GM23338 (cell line): ENCODE results near the gene SNAP25. TPM values are rescaled to one million over a fixed set of nuclear protein-coding genes. Genes with fewer than 3 reads are reported as not detected.

Source experiments
- ATAC-seq: fragments of 200-7000 bp; cut with Tn5 transposase; 3 replicates; pipeline ENCODE4 v1.9.1; 2020
- DNase-seq: peaks from one replicate; pipeline ENCODE4 v3.0.0-alpha.2; 2015; ENCODE audit warnings: low spot score
- H2AFZ ChIP-seq: fragments of 200-600 bp; sonication (generic); 2 replicates; pipeline ENCODE4 v1.8.0; 2016; ENCODE audit warnings: antibody characterized with exemption, mild to moderate bottlenecking, moderate library complexity
- H3F3A ChIP-seq: fragments of 200-600 bp; sonication (generic); replicated peaks from 2 replicates; pipeline ENCODE4 v1.8.0; 2017; ENCODE audit warnings: antibody characterized with exemption, mixed run types, low read depth
- H3K27ac ChIP-seq: fragments of 200-600 bp; sonication (generic); 2 replicates; pipeline ENCODE4 v1.6.1; 2016; ENCODE audit warnings: low read depth
- H3K27me3 ChIP-seq: fragments of 200-600 bp; sonication (generic); 2 replicates; pipeline ENCODE4 v1.8.0; 2016; ENCODE audit warnings: mild to moderate bottlenecking, mixed run types, moderate library complexity; ENCODE audit not compliant: insufficient read depth
- H3K36me3 ChIP-seq: fragments of 200-600 bp; sonication (generic); 2 replicates; pipeline ENCODE4 v1.8.0; 2016; ENCODE audit warnings: mild to moderate bottlenecking; ENCODE audit not compliant: insufficient read depth
- H3K4me1 ChIP-seq: fragments of 200-600 bp; sonication (generic); 2 replicates; pipeline ENCODE4 v1.8.0; 2016; ENCODE audit warnings: mild to moderate bottlenecking, moderate library complexity; ENCODE audit not compliant: insufficient read depth
- H3K4me2 ChIP-seq: fragments of 200-600 bp; sonication (generic); 2 replicates; pipeline ENCODE4 v1.7.1; 2017; ENCODE audit warnings: mixed run types
- H3K4me3 ChIP-seq: fragments of 200-600 bp; sonication (generic); 2 replicates; pipeline ENCODE4 v1.6.1; 2016; ENCODE audit warnings: mixed run types
- H3K79me2 ChIP-seq: fragments of 200-600 bp; sonication (generic); replicated peaks from 2 replicates; pipeline ENCODE4 v1.8.0; 2017; ENCODE audit warnings: mild to moderate bottlenecking; ENCODE audit not compliant: insufficient read depth
- H3K9me2 ChIP-seq: fragments of 200-600 bp; sonication (generic); 2 replicates; pipeline ENCODE4 v1.8.0; 2017; ENCODE audit not compliant: insufficient read depth
- H4K20me1 ChIP-seq: fragments of 200-600 bp; sonication (generic); replicated peaks from 2 replicates; pipeline ENCODE4 v1.8.0; 2017; ENCODE audit warnings: mild to moderate bottlenecking; ENCODE audit not compliant: insufficient read depth
- H3K27ac Mint-ChIP-seq: 2 replicates; pipeline ENCODE4 v1.8.0; 2020; ENCODE audit warnings: inconsistent platforms, mild to moderate bottlenecking, moderate library complexity, mixed read lengths
- H3K27me3 Mint-ChIP-seq: 3 replicates; pipeline ENCODE4 v1.8.0; 2022; ENCODE audit warnings: low read depth, mild to moderate bottlenecking, moderate library complexity, mixed read lengths, inconsistent platforms; ENCODE audit not compliant: insufficient read depth, poor library complexity
- H3K36me3 Mint-ChIP-seq: 3 replicates; pipeline ENCODE4 v1.8.0; 2021; ENCODE audit warnings: low read depth, mild to moderate bottlenecking, inconsistent platforms, moderate library complexity, mixed read lengths
- H3K4me1 Mint-ChIP-seq: 3 replicates; pipeline ENCODE4 v1.8.0; 2020; ENCODE audit warnings: mild to moderate bottlenecking, inconsistent platforms, mixed read lengths
- H3K4me3 Mint-ChIP-seq: 3 replicates; pipeline ENCODE4 v1.8.0; 2021; ENCODE audit warnings: moderate library complexity, mild to moderate bottlenecking, inconsistent platforms, mixed read lengths
- H3K9me3 Mint-ChIP-seq: 3 replicates; pipeline ENCODE4 v1.8.0; 2020; ENCODE audit warnings: moderate library complexity, mild to moderate bottlenecking, inconsistent platforms, mixed read lengths
- CREB1 ChIP-seq: fragments of 250-450 bp; sonication (Bioruptor Pico); IDR thresholded peaks from 2 replicates; pipeline ENCODE4 v1.5.0; 2020; ENCODE audit warnings: low read depth, mild to moderate bottlenecking, moderate library complexity
- CTCF ChIP-seq, 2 experiments: fragments of 200-600 bp in 1 of 2; sonication (generic) in 1 of 2; conservative IDR thresholded peaks; 2 replicates each; pipeline versions ENCODE4 v1.5.1 to v1.6.1; 2016 to 2017; ENCODE audit warnings: antibody characterized with exemption in 2 of 2, low read depth in 2 of 2, mild to moderate bottlenecking in 2 of 2, moderate library complexity in 1 of 2
- ETS1 ChIP-seq: IDR thresholded peaks from 2 replicates; pipeline ENCODE4 v1.6.1; 2016; ENCODE audit warnings: antibody characterized with exemption
- EZH2 ChIP-seq: fragments of 200-600 bp; sonication (generic); IDR thresholded peaks from one replicate; pipeline ENCODE4 v1.8.0; 2017; ENCODE audit warnings: antibody characterized with exemption, mild to moderate bottlenecking, low read depth; ENCODE audit not compliant: unreplicated experiment
- EZH2phosphoT487 ChIP-seq: fragments of 200-600 bp; sonication (generic); IDR thresholded peaks from one replicate; pipeline ENCODE4 v1.8.1; 2018; ENCODE audit warnings: antibody characterized with exemption; ENCODE audit not compliant: unreplicated experiment
- JUNB ChIP-seq: IDR thresholded peaks from one replicate; pipeline ENCODE4 v1.6.1; 2016; ENCODE audit warnings: antibody characterized with exemption; ENCODE audit not compliant: unreplicated experiment
- NANOG ChIP-seq: IDR thresholded peaks from 2 replicates; pipeline ENCODE4 v1.6.1; 2016; ENCODE audit warnings: antibody characterized with exemption, borderline replicate concordance
- POLR2AphosphoS5 ChIP-seq: IDR thresholded peaks from 2 replicates; pipeline ENCODE4 v1.6.1; 2016; ENCODE audit warnings: antibody characterized with exemption, low read depth
- REST ChIP-seq: IDR thresholded peaks from one replicate; pipeline ENCODE4 v1.6.1; 2018; ENCODE audit warnings: antibody characterized with exemption; ENCODE audit not compliant: unreplicated experiment
- STAT1 ChIP-seq: IDR thresholded peaks from one replicate; pipeline ENCODE4 v1.6.1; 2016; ENCODE audit warnings: antibody characterized with exemption; ENCODE audit not compliant: unreplicated experiment
- ZNF114 ChIP-seq: fragments of 250-450 bp; sonication (Bioruptor Pico); IDR thresholded peaks from 2 replicates; pipeline ENCODE4 v1.5.0; 2020; ENCODE audit warnings: mild to moderate bottlenecking, moderate library complexity
- ZNF331 ChIP-seq: fragments of 250-450 bp; sonication (Bioruptor Pico); IDR thresholded peaks from 2 replicates; pipeline ENCODE4 v1.5.0; 2020; ENCODE audit warnings: low read depth, mild to moderate bottlenecking, moderate library complexity
- ZNF462 ChIP-seq: fragments of 250-450 bp; sonication (Bioruptor Pico); IDR thresholded peaks from 2 replicates; pipeline ENCODE4 v1.5.0; 2020; ENCODE audit warnings: mild to moderate bottlenecking, moderate library complexity
- polyA plus RNA-seq: library from polyadenylated mRNA; unstranded; fragments of >200 nt; fragmentation: Nextera tagmentation; extraction: Ambion mirVana; gene quantifications from 2 replicates; pipeline ENCODE4 v1.2.1, GENCODE V29; 2016
- total RNA-seq: library from RNA; depleted of rRNA; stranded (reverse); fragments of >200 nt; shearing (Covaris generic); gene quantifications from 2 replicates; pipeline ENCODE4 v1.2.3, GENCODE V29; 2014

SNAP25 gene
- total and polyA plus RNA-seq, 2 experiments from 2014 or later: 0.82 to 1.3 TPM

DNA sequence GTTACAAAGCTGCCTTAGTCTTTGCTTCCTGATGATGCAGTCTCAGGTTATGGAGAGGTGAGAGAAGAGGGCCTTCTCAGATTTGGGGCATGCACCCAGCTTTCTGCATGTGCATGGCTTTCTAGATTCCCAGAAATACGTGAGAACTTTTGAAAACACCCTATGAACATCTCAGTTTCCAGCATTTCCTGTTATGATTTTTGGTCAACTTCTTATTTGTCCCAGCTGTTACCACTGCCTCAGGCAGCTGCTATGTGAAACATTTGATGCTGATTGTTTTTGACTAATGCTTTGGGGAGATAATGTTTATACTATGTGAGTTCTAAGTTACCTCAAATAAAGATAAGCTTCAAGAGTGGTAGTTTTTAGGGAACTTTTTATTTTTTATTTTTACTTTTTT is 9.5 kb upstream of the SNAP25 start:
- no peaks in the 10 kb centered on the region for H3K36me3 Mint-ChIP-seq
- no peak overlapping the region for H3K4me3 ChIP-seq
- DNase-seq: no peak
- no peaks in the 10 kb centered on the region for H3K79me2 ChIP-seq
- H4K20me1 ChIP-seq: no peaks in the 10 kb centered on the region
- H3K4me3 Mint-ChIP-seq: no peak overlapping the region
- H3K36me3 ChIP-seq: no peaks in the 10 kb centered on the region
- TF ChIP-seq CTCF (conservative IDR thresholded peaks at IDR 0.05; ENCODE audit: low read depth in 2 of 2): no peak
- no peak for TF ChIP-seq EZH2phosphoT487
- no peak for TF ChIP-seq CREB1 (CRISPR knock-in tag)
- no peak for TF ChIP-seq ZNF462 (CRISPR knock-in tag)
- TF ChIP-seq ETS1: no peak
- TF ChIP-seq STAT1: no peak
- no peak for TF ChIP-seq ZNF114 (CRISPR knock-in tag)
- TF ChIP-seq EZH2: no peak
- no peak for TF ChIP-seq REST
- no peak for TF ChIP-seq POLR2AphosphoS5
- no peak for TF ChIP-seq ZNF331 (CRISPR knock-in tag)
- TF ChIP-seq NANOG: no peak
- no peak for TF ChIP-seq JUNB
- no peaks in the 10 kb centered on the region for H3K9me2 ChIP-seq
- H3K27me3 Mint-ChIP-seq: no peaks in the 10 kb centered on the region
- peaks cover under 1% of the 10 kb centered on the region; the same call in 1 of the 3 replicates for H3K4me1 Mint-ChIP-seq
- H3K4me2 ChIP-seq: no peak overlapping the region
- H2AFZ ChIP-seq: no peak overlapping the region
- H3K9me3 Mint-ChIP-seq: no peaks in the 10 kb centered on the region
- no peak overlapping the region for H3K27ac ChIP-seq
- H3F3A ChIP-seq: no peaks in the 10 kb centered on the region
- no peak for ATAC-seq
- H3K4me1 ChIP-seq: no peaks in the 10 kb centered on the region
- no peak overlapping the region for H3K27ac Mint-ChIP-seq
- H3K27me3 ChIP-seq: no peaks in the 10 kb centered on the region
